T-helper 17 cell (primary cell): ENCODE results near the gene PTPRM. TPM values are rescaled to one million over a fixed set of nuclear protein-coding genes. Genes with fewer than 3 reads are reported as not detected.
"Not testable (repeated sequence)": the region's sequence is repeated elsewhere in the genome, so short reads cannot be mapped to it uniquely, and the experiment has no call there.

Experiments used
- ATAC-seq: fragments of 150-1000 bp; cut with Tn5 transposase; 2 replicates; pipeline ENCODE4 v1.10.0; 2021; ENCODE audit warnings: mild to moderate bottlenecking, moderate library complexity
- DNase-seq, 3 donors: peaks; one replicate each; pipeline versions ENCODE4 v3.0.0 to v3.0.0-alpha.2; 2020 to 2021
- H3K9me3 ChIP-seq: one replicate; pipeline ENCODE4 v1.7.0; 2013; ENCODE audit warnings: low read length, mild to moderate bottlenecking; ENCODE audit not compliant: control insufficient read depth, poor library complexity, severe bottlenecking
- H3K27ac Mint-ChIP-seq: one replicate; pipeline ENCODE4 v1.8.0; 2022; ENCODE audit warnings: mild to moderate bottlenecking, moderate library complexity, mixed read lengths
- H3K27me3 Mint-ChIP-seq: one replicate; pipeline ENCODE4 v1.8.0; 2022; ENCODE audit warnings: mixed read lengths
- H3K36me3 Mint-ChIP-seq: one replicate; pipeline ENCODE4 v1.8.0; 2022; ENCODE audit warnings: low read depth, mixed read lengths
- H3K4me1 Mint-ChIP-seq: one replicate; pipeline ENCODE4 v1.8.0; 2022; ENCODE audit warnings: mild to moderate bottlenecking, mixed read lengths
- H3K4me3 Mint-ChIP-seq: one replicate; pipeline ENCODE4 v1.8.0; 2022; ENCODE audit warnings: mild to moderate bottlenecking, moderate library complexity, mixed read lengths
- total RNA-seq, 4 donors: library from RNA in 2 of 4; stranded (reverse) in 2 of 4; gene quantifications; one replicate each; pipeline ENCODE4 v1.2.3 and lab custom pipeline; 2022 to 2026

PTPRM gene
- total RNA-seq, 2 donors from 2014 or later, result 25.6 to 44.8 TPM

DNA sequence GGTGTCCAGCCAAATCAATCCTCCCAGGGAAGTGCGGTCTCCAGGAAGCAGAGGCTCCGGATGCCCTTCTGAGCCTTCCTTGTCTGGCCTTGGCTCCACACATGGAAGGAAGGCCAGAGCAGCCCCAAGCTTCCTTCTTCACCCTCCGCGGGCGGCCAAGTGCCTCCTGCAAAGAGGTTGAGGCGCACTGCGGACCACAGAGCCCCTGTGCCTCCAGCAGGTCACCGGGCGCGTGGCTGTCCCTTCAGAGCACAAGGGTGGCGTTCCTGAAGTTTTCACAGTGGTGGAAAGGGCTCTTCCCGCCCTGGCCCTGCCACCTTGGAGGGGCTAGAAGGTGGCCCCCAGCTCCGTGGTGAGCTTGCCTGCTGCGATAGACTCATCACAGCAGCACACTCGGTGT, 866.2 kb downstream of the PTPRM start:
- Mint-ChIP-seq H3K27me3 (no peaks in the 10 kb centered on the region), H3K36me3 (no peaks in the 10 kb centered on the region), H3K4me1 (no peaks in the 10 kb centered on the region), H3K27ac (no peak overlapping the region), H3K4me3 (no peak overlapping the region)
- H3K9me3 ChIP-seq, result no peaks in the 10 kb centered on the region
- no peak for DNase-seq
- ATAC-seq, result no peak

DNA sequence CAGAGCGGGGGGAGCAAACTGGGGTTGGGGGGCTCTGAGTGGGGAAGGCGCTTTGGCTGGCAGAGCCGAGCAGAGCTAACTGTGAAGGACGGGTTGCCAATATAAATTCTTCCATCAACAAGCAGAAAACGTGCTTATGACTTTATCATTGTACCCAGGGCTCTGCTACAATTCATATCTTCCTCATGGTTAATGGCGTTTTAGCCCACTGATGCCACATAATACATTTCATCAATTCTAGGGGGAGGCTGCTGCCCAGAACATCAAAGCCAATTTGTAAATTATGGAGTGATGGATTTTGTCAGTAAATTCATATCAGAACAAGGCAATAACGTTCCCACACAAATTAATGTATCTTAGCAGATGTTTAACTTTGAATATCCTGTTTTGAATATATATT, 866.7 kb downstream of the PTPRM start:
- ATAC-seq (no peak), DNase-seq (no peak)
- no peak overlapping the region for H3K4me3 Mint-ChIP-seq
- no peaks in the 10 kb centered on the region for H3K9me3 ChIP-seq
- no peak overlapping the region for H3K27ac Mint-ChIP-seq
- no peaks in the 10 kb centered on the region for H3K4me1 Mint-ChIP-seq
- no peaks in the 10 kb centered on the region for H3K36me3 Mint-ChIP-seq
- H3K27me3 Mint-ChIP-seq, result no peaks in the 10 kb centered on the region

DNA sequence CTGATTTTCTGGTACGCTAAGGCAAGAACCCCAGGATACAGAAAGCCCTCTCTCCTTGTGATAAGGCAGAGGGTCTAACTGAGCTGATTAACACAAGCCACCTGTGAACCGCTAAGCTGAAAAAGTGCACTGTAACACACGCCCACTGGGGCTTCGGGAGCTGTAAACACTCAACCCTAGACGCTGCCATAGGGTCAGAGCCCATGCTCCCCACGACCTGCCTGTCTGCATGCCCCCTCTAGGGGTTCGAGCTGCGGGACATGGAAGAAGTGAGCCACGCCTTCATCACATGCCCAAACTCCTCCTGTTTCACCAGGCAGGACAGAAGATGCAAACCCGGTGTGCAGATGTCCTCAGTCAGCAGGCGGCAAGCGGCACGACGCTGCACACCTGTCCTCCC, 868.3 kb downstream of the PTPRM start:
- Mint-ChIP-seq H3K36me3 (no peaks in the 10 kb centered on the region), H3K4me1 (no peaks in the 10 kb centered on the region), H3K27me3 (no peaks in the 10 kb centered on the region), H3K4me3 (no peak overlapping the region), H3K27ac (no peak overlapping the region)
- ATAC-seq (no peak), DNase-seq (no peak)
- H3K9me3 ChIP-seq, result no peaks in the 10 kb centered on the region

DNA sequence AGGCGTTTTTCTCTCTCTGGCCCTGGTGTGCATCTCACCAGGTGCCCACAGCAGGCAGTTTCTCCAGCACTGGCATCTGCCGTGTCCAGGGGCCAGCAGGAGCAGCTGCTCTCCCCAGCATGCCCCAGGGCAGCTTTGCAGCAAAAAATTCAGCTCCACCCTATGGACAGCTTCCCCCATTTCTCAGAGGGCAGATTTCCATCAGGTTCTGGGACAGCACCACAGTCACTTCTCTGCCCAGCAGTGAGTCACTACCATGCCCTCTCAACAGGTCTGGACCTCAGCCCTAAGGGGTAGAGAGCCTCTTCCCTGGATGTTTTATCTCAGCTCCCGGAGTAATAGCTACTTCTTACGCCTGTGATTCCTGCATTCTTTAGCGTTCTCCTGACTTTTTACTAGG, 871.9 kb downstream of the PTPRM start:
- H3K27ac Mint-ChIP-seq, result no peak overlapping the region
- no peaks in the 10 kb centered on the region for H3K27me3 Mint-ChIP-seq
- H3K9me3 ChIP-seq, result no peaks in the 10 kb centered on the region
- H3K4me3 Mint-ChIP-seq, result no peak overlapping the region
- H3K36me3 Mint-ChIP-seq, result no peaks in the 10 kb centered on the region
- ATAC-seq (no peak), DNase-seq (no peak)
- H3K4me1 Mint-ChIP-seq, result no peaks in the 10 kb centered on the region

DNA sequence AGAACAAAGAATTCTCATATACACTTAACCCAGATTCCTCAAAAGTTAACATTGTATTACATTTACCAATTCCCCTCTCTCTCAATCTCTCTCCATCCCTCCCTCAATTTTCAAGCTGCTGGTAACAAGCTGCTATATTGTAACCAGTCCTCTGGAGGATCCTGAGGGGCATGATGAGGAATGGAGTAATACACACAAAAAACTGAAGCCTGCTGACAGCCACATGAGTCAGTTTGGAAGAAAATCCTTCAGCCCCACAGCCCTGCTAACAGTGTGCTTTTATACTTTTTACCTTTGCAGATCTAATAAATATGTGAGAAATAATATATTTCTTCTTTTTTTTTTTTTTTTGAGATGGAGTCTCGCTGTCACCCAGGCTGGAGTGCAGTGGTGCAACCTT, 876.4 kb downstream of the PTPRM start:
- Mint-ChIP-seq H3K36me3 (no peaks in the 10 kb centered on the region), H3K4me3 (no peak overlapping the region), H3K27me3 (no peaks in the 10 kb centered on the region), H3K27ac (no peak overlapping the region), H3K4me1 (no peaks in the 10 kb centered on the region)
- DNase-seq, result no peak
- ATAC-seq, result no peak
- no peaks in the 10 kb centered on the region for H3K9me3 ChIP-seq

DNA sequence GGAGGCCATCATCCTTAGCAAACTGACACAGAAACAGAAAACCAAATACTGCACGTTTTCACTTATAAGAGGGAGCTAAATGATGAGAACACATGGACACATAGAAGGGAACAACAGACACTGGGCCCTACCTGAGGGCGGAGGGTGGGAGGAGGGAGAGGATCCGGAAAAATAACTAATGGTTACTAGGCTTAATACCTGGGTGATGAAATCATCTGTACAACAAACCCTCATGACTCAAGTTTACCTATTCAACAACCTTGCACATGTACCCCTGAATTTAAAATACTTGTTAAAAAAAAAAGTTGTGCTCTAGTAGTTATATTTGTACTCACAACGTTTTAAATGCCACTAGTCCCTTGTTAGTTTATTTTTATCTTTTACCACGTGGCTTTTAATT, 879.8 kb downstream of the PTPRM start:
- not testable (repeated sequence) for H3K27me3 Mint-ChIP-seq, H3K4me1 Mint-ChIP-seq, H3K27ac Mint-ChIP-seq, H3K4me3 Mint-ChIP-seq, ATAC-seq, DNase-seq, H3K36me3 Mint-ChIP-seq, H3K9me3 ChIP-seq

DNA sequence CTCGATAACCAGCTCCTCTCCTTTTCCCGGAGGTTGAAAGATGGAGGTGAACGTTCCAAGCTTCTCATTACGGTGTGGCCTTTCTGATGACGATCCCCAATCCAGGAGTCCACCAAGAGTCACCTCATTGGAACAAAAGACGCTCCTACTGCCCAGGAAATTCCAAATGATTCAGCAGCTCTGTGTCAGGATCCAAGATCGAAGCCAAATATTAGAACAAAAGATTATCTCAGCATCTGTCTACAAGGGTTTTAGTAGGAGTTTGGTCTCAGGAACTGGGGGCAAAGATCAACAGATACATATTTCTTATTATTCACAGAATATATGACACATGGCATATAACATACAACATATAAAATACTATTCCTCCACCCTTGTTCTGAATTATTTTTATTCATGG, 881.0 kb downstream of the PTPRM start:
- Mint-ChIP-seq H3K27ac (no peak overlapping the region), H3K27me3 (peaks cover 7% of the 10 kb centered on the region), H3K36me3 (peaks cover 4% of the 10 kb centered on the region), H3K4me1 (no peaks in the 10 kb centered on the region), H3K4me3 (no peak overlapping the region)
- DNase-seq (no peak), ATAC-seq (no peak)
- H3K9me3 ChIP-seq, result no peaks in the 10 kb centered on the region

DNA sequence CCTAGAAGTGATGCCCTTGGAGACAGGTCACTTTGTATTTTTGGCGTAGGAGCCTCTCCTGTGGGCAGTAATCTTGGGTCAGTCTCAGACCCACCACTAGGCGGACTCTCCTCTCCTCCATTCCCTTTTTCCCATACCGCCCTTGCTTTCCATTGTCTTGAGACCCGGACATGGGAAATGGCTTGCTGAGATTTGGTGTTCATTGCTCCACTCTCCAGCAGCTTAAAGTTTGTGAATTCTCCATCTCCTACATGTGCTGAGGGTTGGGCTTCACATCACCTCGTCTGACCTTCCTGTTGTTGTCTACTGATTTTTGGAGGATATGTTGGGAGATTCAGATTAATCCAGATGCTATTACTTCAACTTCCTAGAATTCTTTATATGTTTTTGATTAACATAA, 882.9 kb downstream of the PTPRM start:
- peaks cover 8% of the 10 kb centered on the region for H3K27me3 Mint-ChIP-seq
- H3K36me3 Mint-ChIP-seq, result peaks cover 4% of the 10 kb centered on the region
- ATAC-seq (no peak), DNase-seq (no peak)
- no peak overlapping the region for H3K4me3 Mint-ChIP-seq
- no peak overlapping the region for H3K27ac Mint-ChIP-seq
- no peaks in the 10 kb centered on the region for H3K4me1 Mint-ChIP-seq
- H3K9me3 ChIP-seq, result no peaks in the 10 kb centered on the region

DNA sequence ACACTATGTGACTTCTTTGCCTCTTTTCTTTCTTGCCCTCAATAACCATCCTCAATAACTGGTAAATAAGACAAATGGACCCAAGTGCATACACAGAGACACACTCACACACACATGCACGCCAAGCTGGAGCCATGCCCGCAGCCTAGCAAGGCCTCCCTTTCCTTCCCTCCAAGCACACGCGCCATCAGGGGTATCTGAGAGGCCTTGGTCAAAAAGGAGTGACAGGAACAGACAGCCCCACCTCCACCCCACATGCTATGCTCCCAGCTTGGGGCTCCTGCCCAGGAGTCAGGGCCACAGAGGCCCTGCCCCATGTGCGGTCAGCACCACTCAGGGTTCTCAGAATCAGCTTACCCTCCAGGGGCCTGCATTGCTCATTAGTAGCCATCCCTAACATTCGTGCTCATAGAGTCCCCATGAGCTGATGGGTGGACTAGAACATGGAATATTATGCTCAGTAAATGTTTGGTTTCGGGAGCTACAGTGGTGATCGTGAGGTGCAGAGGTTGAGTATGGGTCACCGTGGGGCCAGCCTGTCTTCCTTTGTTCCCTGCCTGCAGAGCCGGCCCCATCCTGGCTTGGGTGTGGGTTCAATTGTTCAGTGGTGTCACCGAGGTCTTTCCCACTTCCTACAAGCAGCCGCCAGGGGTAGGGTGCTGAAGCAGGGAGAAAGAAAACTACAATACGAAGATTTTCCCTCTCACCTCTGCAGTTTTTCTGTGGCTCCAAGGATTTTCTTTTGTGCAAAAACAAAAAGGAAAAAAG, 884.0 kb downstream of the PTPRM start:
- Mint-ChIP-seq H3K27me3 (peaks cover 18% of the 10 kb centered on the region), H3K4me1 (no peaks in the 10 kb centered on the region), H3K4me3 (no peak overlapping the region), H3K27ac (no peak overlapping the region), H3K36me3 (peaks cover 4% of the 10 kb centered on the region)
- DNase-seq (no peak), ATAC-seq (no peak)
- no peaks in the 10 kb centered on the region for H3K9me3 ChIP-seq

DNA sequence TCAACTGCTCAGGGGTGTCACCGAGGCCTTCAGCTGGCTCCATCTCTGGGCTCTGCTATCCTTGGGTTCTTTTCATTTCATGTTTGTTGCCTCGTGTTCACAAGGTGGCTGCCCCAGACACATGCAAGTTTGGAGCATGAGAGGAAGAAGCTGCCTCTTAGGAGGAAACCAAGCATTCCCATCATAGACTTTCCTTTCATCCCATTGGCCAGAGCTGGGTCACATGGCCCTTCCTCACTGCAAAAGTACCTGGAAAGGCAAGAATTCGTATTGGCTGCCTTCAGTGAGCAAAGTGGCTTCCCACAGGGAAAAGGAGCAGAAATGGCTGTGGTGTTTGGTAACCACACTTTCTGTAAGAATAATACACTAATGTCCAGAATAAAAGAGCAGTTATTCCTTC, 886.4 kb downstream of the PTPRM start:
- no peak for ATAC-seq
- H3K4me1 Mint-ChIP-seq, result no peaks in the 10 kb centered on the region
- peaks cover 4% of the 10 kb centered on the region for H3K36me3 Mint-ChIP-seq
- H3K4me3 Mint-ChIP-seq, result no peak overlapping the region
- H3K27me3 Mint-ChIP-seq, result peaks cover 18% of the 10 kb centered on the region
- H3K9me3 ChIP-seq, result no peaks in the 10 kb centered on the region
- H3K27ac Mint-ChIP-seq, result no peak overlapping the region
- DNase-seq, result no peak

DNA sequence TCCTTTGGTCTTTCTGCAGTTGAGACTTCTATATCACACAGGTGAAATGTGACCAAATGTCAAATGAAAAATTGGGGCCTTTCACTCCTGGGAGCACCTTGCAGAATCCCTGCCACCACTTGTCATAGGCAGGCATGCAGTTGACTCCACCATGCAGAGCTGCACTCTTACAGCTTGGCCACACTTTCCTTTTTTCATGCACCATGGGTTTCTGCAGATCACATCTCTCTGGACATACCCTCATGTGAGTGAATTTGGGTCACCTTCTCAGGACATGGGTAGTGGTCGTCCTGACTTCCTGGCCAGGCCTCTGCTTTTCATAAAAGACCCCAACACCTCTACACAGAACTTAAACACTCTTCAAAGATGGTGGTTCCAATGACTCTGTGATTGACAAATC, 887.0 kb downstream of the PTPRM start:
- no peak for DNase-seq
- peaks cover 16% of the 10 kb centered on the region for H3K27me3 Mint-ChIP-seq
- H3K36me3 Mint-ChIP-seq, result peaks cover 4% of the 10 kb centered on the region
- ATAC-seq, result no peak
- H3K4me1 Mint-ChIP-seq, result no peaks in the 10 kb centered on the region
- H3K27ac Mint-ChIP-seq, result no peak overlapping the region
- no peak overlapping the region for H3K4me3 Mint-ChIP-seq
- H3K9me3 ChIP-seq, result no peaks in the 10 kb centered on the region

DNA sequence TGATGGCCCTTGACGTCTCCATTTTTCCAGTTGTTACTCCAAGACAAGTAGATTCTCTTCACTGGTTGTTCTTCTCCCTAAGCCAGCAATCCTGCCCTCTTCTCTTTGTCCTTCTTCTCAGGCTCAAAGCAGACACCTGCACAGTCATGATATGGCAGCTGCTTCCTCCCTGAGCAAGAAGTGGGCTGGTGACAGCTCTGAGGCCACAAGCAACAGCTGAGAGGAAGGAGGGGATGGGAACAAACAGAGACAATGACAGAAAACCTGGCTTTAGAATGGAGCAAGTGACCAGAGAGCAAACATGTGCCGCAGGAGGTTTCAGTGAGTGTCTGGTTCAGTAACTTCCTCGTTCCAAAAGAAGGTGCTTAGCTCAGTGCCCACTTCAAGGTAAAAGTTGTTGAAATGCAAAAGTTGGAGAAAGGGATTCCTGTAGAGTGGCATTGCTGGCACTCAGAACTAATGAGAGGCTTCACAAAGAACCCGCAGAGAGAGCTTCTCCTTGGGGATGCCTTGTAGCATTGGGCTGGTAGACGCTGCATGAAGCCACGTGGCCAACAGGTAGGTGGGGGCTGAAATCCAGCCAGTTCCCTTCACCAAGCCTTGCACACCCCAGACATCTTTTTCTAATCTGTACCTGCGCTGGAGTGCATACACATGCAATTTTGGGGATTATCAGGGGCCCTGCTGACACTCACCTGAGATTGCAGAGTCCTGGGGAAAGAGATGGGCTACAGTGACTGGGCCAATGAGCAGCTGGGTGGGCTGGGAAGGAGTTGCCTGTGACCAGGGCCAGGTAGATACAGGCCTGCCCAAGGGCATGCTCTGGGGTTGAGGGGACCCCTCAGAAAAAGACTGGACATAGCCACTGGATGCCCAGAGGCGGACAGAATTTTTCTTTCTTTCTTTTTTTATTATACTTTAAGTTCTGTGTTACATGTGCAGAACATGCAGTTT, 888.8 kb downstream of the PTPRM start:
- Mint-ChIP-seq H3K4me3 (no peak overlapping the region), H3K36me3 (no peaks in the 10 kb centered on the region), H3K27ac (no peak overlapping the region), H3K27me3 (peaks cover 10% of the 10 kb centered on the region), H3K4me1 (no peaks in the 10 kb centered on the region)
- DNase-seq (no peak), ATAC-seq (no peak)
- no peaks in the 10 kb centered on the region for H3K9me3 ChIP-seq
